Upper lobe of right lung (tissue), 1 donor: ENCODE measurements around the gene GPRC5A. TPM values are rescaled to one million over a fixed set of nuclear protein-coding genes. Genes with fewer than 3 reads are reported as not detected.
A peak's percentile ranks its signal among the peaks of the same experiment; 100 is the strongest.

Source experiments
- ATAC-seq: fragments of 200-7000 bp; cut with Tn5 transposase; one replicate; pipeline ENCODE4 v1.9.1; 2020; ENCODE audit warnings: mild to moderate bottlenecking, moderate library complexity
- DNase-seq: peaks from one replicate; pipeline ENCODE4 v3.0.0-alpha.2; 2020
- H3K27ac ChIP-seq: fragments of 200-600 bp; one replicate; pipeline ENCODE4 v1.8.0; 2022
- H3K27me3 ChIP-seq: fragments of 200-600 bp; one replicate; pipeline ENCODE4 v1.8.0; 2022; ENCODE audit warnings: mild to moderate bottlenecking
- H3K36me3 ChIP-seq: fragments of 200-600 bp; one replicate; pipeline ENCODE4 v1.8.0; 2022
- H3K4me1 ChIP-seq: fragments of 200-600 bp; one replicate; pipeline ENCODE4 v1.8.0; 2022
- H3K4me3 ChIP-seq: fragments of 200-600 bp; one replicate; pipeline ENCODE4 v1.8.0; 2022; ENCODE audit warnings: mild to moderate bottlenecking
- H3K9me3 ChIP-seq: fragments of 200-600 bp; one replicate; pipeline ENCODE4 v1.8.0; 2022
- intact Hi-C: fragments of 100-400 bp; cut with DNase I; formaldehyde crosslinking; loops from one replicate; pipeline ENCODE4 v1.11.0; 2022
- total RNA-seq: library from RNA; stranded (reverse); fragmentation: NEBNext Ultra II Directional; extraction: Animal tissue kit (Norgen Biotek cat#: 25700); gene quantifications from one replicate; pipeline ENCODE4 v1.2.1, GENCODE V29; 2021
- TF ChIP-seq, protein P1 (sequence below): fragments of 200-600 bp; IDR thresholded peaks from one replicate; pipeline ENCODE4 v1.8.0; 2022; ENCODE audit warnings: antibody characterized with exemption
- donor health status: DM: no; HTN: yes; CAD: no; lungs with severe emphysema.

GPRC5A gene
- total RNA-seq, 1 donor from 2014 or later, result 886 TPM

DNA sequence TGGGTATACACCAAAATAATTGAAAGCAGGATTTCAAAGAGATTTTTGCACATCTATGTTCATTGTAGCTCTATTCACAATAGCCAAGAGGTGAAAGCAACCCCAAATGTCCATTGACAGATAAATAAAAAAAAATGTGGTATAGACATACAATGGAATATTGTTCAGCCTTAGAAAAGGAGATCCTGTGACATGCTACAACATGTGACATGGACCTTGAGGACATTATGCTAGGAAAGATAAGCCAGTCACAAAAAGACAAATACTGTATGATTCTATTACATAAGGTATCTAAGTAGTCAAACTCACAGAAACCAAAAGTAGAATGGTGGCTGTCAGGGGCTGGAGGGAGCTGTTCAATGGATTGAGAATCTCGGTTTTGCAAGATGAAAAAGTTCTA, 48.5 kb downstream of the GPRC5A start:
- no peaks in the 10 kb centered on the region for H3K9me3 ChIP-seq
- H3K36me3 ChIP-seq, result no peaks in the 10 kb centered on the region
- H3K4me1 ChIP-seq, result peaks cover 7% of the 10 kb centered on the region
- TF ChIP-seq, protein P1, sequence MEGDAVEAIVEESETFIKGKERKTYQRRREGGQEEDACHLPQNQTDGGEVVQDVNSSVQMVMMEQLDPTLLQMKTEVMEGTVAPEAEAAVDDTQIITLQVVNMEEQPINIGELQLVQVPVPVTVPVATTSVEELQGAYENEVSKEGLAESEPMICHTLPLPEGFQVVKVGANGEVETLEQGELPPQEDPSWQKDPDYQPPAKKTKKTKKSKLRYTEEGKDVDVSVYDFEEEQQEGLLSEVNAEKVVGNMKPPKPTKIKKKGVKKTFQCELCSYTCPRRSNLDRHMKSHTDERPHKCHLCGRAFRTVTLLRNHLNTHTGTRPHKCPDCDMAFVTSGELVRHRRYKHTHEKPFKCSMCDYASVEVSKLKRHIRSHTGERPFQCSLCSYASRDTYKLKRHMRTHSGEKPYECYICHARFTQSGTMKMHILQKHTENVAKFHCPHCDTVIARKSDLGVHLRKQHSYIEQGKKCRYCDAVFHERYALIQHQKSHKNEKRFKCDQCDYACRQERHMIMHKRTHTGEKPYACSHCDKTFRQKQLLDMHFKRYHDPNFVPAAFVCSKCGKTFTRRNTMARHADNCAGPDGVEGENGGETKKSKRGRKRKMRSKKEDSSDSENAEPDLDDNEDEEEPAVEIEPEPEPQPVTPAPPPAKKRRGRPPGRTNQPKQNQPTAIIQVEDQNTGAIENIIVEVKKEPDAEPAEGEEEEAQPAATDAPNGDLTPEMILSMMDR, result no peak
- DNase-seq (no peak), ATAC-seq (no peak)
- H3K27ac ChIP-seq, result no peak overlapping the region
- H3K4me3 ChIP-seq, result no peak overlapping the region
- H3K27me3 ChIP-seq, result no peaks in the 10 kb centered on the region
- intact Hi-C loops, result no loop called here

DNA sequence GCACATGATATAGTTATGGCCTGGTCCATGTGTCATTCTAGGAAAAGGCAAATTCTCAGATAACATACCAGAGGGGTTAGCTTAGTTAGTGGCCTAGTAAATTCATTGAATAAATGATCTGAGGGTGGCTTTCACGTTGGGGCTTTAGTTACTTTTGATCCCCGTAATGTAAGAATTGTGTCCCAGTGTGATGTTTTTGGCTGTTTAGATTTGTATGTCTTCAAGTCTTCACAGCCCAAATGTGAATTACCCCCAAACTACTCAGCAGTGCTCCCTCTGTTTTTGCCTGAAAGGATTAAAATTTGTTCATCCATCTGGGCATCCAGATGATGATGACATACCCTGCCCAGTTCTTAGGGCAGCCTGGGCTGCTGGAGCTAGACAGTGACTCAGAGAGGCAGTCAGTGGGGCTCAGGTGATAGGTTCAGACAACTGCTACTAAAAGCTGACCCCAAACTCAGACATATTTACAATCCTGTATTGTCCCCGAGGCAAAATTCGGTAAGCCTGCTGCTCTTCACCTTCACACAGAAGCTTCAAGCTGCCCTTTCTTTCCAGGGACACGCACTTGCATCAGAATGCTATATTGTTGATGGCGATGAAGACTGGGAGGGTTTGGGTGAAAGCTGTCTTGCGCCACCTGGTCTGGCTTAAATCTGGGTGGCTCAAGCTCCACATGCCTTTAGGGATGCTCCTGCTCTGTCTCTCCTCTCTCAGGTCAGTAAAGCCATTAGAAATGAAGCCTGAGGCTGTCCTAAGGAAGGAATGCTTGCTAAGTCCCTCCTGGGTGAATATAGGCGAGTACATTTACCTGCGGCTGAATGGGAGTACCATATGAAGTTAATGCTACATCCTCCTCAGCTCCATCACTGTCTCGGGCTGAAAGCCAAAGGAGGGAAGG, 50.3 kb downstream of the GPRC5A start:
- intact Hi-C loops, result no loop called here
- TF ChIP-seq, protein P1, result no peak
- H3K27ac ChIP-seq, result no peak overlapping the region

DNA sequence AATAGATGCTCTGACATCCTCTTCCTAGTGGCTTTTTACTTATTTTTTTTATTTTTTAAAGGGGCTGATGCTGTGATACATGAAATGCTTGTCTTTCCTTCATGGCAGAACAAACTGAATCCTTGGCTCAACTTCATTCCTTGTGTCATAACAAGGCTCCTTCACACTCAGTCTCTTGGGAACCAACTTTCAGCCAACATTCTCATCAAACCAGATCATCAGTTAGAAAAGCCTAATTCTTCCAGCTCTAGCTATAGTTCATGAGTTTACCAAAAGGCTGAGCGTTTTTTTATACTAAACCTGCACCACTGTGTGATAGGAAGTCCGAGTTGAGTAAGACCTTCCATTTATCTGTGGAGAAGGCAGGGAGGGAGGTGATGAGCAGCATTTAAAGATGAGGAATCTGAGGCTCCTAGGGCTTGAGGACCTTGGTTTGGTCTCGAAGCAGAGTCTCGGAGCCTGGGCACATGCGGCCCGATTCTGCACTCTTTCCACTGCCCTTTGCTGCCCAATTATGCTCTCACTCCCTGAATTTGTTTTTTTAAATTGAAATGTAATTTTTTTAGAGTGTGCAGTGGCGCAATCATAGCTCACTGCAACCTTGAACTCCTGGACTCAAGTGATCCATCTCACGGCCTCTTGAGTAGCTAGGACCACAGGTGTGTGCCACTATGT, 52.4 kb downstream of the GPRC5A start:
- H3K27ac ChIP-seq, result peak overlapping the region; percentile 17
- no peak for ATAC-seq
- intact Hi-C loops, result no loop called here
- DNase-seq, result no peak
- no peak overlapping the region for H3K4me3 ChIP-seq
- no peaks in the 10 kb centered on the region for H3K27me3 ChIP-seq
- TF ChIP-seq, protein P1, result no peak
- no peaks in the 10 kb centered on the region for H3K36me3 ChIP-seq
- H3K4me1 ChIP-seq, result peaks cover 7% of the 10 kb centered on the region
- H3K9me3 ChIP-seq, result no peaks in the 10 kb centered on the region

More for the DNA sequence above, 50.3 kb downstream of the GPRC5A start:
- Histone ChIP-seq H3K4me3 (no peak overlapping the region), H3K4me1 (peaks cover 7% of the 10 kb centered on the region), H3K9me3 (no peaks in the 10 kb centered on the region), H3K27me3 (no peaks in the 10 kb centered on the region), H3K36me3 (no peaks in the 10 kb centered on the region)
- ATAC-seq (peak; percentile 20), DNase-seq (no peak)

DNA sequence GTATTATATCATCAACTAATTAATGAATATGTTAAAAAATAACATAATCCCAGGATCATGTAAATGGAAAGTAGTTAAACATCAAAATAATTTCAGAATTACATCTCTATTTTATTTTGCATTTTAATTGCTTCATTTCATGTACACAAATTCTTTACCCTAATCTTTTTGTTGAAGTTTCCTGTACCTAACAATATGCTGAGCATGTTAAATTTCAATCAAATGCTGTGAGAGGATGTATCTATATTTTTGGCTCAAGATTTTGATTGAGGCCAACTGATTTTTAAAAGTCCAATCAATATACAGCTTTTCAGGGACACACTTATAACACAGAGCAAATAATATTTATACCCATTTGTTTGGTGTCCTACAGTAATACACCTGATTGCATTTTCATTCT, 54.2 kb downstream of the GPRC5A start:
- Histone ChIP-seq H3K36me3 (no peaks in the 10 kb centered on the region), H3K9me3 (no peaks in the 10 kb centered on the region), H3K4me3 (no peak overlapping the region), H3K27me3 (no peaks in the 10 kb centered on the region), H3K4me1 (peaks cover 7% of the 10 kb centered on the region), H3K27ac (no peak overlapping the region)
- no peak for DNase-seq
- intact Hi-C loops, result no loop called here
- TF ChIP-seq, protein P1, result no peak
- ATAC-seq, result no peak

DNA sequence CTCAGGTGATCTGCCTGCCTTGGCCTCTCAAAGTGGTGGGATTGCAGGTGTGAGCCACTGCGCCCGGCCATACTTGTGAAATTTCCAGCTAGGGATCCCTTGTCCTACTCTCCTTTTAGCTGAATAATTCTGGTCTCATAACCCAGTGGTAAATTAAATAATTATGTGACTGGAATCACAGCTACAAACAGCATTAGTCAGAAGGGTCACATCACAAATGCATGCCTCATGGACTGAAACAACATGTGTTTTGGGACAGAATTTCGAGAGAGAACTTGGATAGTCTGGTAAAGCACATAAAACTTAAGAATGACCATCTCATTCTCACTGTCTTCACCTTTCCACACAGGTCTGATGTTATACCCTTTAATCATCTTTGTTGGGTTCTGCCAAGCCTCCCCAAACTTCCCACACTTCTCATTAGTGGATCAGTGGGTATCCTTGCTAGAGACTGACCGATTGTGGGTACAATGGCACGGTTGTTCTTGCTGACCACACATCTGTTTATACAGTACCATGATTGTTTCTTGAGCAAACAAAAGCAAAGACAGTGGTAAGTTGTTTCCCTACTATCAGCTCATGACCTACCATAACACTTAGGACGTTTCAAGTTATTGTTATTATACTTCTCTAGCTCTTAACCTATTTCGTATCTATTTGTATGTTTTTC, 55.5 kb downstream of the GPRC5A start:
- ATAC-seq, result no peak
- TF ChIP-seq, protein P1, result no peak
- intact Hi-C loops, result no loop called here
- DNase-seq, result no peak
- Histone ChIP-seq H3K4me1 (peaks cover 7% of the 10 kb centered on the region), H3K9me3 (no peaks in the 10 kb centered on the region), H3K27ac (no peak overlapping the region), H3K4me3 (no peak overlapping the region), H3K27me3 (no peaks in the 10 kb centered on the region), H3K36me3 (no peaks in the 10 kb centered on the region)
